Right hindlimb (tissue), 1 donor: Measurements from ENCODE around the gene NINJ1.

Source experiments
- DNase-seq: peaks from one replicate; pipeline ENCODE4 v3.0.0-alpha.2; 2018

The NINJ1 gene

DNA sequence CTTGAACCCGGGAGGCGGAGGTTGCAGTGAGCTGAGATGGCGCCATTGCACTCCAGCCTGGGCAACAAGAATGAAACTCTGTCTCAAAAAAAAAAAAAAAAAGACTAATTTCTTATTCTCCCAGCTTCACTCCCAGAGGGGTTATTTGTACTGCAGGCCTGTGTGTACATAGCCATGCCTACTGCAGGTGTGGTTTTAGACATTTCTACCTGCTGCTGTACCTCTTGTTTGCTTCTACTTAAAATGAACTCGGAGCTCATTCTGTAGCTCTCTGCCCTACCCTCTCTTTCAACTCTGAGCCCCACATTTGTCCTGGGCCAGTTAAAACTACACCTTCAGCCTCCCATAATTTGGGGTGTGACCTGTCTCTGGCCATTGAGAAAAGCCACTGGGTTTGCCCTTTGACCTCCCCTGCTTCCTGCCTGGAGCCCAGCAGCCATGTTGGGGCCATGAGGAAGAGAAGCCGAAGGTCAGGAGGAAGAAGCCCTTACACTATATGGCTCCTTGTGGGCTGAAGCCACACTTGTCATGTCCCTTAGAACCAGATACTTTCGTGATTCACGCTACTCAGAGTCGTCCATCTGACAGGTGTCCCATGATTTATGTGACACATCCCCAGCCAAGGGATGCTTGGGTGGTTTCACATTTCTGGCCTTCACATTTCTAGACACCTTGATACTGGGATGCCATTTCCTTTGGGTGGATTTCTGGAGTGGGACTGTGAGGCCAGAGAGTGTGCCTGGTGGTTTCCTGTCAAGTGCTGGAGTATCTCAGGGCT is 47.4 kb downstream of the NINJ1 start:
- no peak for DNase-seq

DNA sequence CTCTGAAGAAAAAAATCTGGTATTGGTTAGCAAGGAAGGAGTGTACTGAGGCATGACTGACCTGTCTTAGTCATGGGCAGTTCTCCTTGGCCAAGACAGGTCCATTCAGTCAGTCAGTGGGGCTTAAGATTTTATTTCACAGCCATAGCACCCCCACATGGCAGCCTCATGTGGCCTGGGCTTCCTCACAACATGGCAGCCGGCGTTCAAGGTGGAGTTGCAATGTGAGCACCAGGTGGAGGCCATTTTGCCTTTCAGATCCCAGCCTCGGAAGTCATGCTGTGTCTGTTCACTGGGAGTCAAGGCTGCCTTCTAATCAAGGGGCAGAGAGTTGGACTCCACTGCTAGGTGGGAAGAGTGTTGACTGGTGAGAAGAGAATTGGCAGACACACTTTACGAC is 48.4 kb downstream of the NINJ1 start:
- DNase-seq: no peak

DNA sequence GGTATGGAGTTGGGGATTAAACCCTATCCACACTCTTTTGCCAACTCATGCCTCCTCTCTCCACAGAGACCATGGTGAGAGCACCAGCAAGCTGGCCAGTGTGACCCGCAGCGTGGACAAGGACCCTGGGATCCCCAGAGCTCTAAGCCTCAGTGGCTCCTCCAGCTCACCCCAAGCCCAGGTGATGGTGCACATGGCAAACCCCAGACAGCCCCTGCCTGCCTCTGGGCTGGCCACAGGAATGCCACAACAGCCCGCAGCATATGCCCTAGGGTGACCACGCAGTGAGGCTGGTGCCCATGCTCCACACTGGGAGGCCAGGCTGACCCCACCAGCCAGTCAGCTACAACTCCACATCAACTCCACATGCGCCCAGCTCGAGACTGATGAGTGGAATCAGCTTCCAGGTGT is 49.6 kb downstream of the NINJ1 start:
- no peak for DNase-seq

DNA sequence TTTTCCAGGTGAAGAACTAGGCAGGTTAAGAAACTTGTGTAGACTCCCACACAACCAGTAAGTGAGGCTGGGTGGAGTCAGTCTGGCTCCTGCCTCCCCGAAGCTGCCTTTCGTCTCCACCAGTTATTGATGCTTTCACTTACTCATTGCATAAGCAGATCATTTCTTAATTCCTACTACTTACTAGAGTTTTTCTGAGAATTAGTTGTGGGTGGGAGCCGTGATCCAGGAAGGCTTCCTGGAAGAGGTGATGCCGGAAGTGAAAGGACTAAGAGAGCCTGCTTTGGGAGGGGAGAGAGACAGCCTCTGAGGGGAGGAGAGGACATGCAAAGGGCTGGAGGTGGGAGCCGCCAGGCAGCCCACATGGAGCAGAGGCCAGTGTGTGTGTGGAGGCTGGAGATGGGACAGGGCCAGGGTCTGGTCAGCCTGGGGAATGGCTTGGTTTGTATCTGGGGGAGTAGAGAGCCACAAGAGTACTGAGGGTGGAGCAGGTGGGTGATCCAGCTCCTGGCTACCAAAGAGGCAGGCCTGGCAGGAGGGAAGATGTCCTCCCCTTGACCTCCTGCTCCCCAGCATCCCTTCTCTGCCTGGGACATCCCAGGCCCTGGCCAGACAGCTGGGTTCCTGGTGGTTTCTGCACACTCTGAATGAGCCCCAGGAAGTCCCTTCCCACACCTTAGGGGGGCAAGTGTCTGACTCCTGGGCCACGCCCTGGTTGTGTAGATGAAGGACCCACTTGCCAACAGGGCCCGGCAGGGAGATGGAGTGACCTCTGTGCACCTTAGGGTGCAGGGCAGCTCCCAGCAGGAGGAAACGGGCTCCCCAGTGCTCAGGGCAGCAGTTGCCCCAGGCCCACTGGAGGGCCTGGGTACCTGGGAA is 50.2 kb downstream of the NINJ1 start:
- DNase-seq: no peak

DNA sequence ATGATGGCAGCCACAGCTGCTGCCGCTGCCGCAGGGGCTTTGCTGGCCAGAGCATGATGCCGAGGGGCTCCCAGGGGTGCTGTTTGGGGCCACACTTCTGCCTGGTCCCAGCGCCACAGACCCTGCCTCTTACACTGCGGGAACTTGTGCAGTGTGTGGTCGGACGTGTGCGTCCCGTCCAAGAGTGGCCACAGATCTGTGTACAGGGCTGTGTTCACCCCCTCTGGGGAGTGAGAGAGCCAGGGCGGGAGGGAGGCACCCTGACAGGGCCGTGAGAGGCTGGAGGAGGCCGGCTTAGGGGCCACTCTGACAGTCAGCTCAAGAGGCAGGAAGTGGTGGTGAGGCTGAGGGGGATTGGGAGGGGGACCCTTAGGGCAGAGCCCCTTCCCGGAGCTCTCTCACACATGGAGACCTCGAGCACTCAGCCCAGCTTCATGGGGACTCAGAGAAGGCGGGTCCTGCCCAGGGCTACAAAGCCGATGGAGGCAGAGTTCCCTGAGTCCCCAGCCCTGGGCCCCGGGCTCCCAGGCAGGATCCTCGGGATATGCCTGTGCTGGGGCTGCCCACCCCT is 51.1 kb downstream of the NINJ1 start:
- DNase-seq: no peak

DNA sequence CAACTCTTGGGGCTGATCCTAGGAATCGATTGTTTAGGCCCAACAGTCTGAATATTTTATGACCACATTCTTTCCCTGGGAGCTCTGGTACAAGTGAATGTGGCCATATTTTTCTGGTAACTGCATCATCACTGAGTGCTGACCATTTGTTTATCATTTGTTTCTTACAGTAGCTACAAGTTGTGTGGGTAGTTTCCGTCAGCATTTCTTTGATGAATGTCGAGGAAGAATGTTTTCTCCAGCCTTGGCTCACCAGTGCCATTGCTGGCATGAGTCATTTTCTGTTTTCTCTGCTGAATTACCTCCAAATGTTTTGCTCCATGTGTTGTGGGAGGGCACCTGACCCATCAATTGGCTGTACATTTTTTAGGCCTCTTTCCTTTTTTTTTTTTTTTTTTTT is 52.1 kb downstream of the NINJ1 start:
- no peak for DNase-seq

DNA sequence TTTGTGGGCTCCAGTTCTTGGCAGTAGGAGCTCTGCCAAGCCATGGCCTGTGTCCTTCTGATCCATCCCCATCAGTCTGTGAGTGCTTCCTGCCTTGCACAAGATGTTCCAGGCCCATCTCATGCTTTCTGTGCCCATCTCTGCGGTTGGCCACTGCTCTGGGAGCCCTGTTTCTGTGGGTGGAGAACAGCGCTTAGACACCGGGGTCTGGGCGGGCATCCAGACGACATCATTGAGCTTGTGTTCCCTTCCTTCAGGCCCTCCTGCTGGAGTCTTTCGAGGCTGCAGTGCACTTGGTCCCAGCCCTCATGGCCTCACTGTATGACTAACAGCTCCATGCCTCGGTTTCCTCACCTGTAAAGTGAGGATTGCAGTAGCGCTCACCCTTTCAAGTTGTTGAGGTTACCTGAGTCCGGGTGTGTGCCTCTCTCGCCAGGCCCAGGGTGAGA is 52.9 kb downstream of the NINJ1 start:
- no peak for DNase-seq

DNA sequence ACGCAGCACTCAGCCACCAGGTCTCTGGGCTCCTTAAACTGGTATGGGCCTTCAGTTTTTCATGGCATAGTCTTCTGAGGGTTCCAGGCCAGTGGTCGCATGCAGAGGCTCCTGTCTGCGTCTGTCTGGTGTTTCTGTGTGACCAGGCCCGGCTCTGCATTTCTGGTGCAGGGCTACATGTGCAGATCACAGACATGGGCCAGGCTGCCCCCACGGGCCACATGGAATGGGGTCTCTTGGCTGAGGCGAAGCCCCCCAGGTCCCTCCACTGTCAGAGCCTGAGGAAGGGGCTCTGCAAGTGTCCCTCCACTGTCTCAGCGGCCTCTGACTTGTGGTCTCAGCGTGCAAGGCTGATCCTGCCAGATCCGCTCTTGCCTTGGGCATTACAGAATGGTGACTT is 53.6 kb downstream of the NINJ1 start:
- no peak for DNase-seq

DNA sequence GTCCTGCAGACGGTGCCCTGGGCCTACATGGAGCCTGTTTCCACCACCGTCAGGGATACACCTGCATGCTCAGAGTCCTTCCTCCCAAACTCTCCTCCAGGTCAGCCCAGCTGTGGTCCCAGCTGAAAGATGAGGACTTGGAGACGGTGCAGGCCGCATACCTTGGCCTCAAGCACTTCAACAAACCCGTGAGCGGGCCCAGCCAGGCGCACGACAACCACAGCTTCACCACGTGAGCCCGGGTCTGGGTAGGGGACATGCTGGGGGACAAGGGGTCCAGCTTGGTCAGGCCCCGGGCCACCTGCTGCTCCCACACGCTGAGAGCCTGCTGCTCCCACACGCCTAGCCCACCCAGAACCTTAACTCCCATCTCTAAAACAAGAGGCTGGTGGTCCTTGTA is 54.7 kb downstream of the NINJ1 start:
- no peak for DNase-seq

DNA sequence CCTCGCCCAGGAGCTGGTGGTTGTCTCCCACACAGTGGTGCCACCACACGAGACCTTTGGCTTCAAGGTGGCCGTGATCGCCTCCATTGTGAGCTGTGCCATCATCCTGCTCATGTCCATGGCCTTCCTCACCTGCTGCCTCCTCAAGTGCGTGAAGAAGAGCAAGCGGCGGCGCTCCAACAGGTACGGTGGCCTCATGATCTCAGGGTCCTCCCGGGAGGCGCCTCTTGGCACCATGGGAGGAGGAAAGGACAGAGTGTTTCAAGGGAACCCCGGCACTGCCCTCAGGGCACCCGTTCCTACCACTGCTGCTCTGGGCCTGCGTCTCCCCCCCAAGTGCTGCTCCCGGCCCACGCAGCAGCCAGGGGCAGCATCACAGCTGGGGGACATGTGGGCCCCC is 56.2 kb downstream of the NINJ1 start:
- peak; percentile 11 for DNase-seq

DNA sequence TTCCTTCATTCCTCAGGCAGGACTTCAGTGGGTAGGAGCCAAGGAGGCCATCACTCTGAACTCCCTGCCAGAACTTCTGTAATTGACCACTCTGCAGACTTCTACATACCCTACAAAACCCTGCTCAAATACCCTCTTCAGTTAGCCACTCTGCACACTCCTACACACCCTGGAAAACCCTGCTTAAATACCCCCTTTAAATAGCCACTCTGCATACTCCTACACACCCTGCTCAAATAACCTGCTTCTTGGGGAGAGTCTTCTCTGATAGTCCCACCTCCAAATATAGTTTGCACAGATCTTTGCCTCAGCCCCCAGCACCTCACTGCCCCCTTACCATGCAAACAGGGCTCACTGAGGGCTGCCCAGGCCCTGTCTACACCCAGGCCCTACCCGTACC is 56.7 kb downstream of the NINJ1 start:
- no peak for DNase-seq

DNA sequence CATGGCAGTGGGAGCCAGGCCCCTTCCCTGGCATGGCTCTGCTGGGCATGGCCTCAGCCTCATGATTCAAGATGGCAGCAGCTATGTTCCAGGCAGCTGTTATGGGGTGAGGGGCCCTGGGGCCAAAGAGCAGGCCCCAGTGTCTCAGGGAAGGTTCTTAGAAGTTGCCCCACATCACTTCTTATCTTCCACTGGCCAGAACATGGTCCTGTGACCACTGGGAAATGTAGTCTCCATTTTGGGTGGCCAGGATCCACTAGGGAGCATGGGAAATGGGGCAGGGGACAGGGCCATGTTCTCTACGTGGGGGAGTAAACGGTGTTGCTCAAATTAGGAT is 57.3 kb downstream of the NINJ1 start:
- no peak for DNase-seq

DNA sequence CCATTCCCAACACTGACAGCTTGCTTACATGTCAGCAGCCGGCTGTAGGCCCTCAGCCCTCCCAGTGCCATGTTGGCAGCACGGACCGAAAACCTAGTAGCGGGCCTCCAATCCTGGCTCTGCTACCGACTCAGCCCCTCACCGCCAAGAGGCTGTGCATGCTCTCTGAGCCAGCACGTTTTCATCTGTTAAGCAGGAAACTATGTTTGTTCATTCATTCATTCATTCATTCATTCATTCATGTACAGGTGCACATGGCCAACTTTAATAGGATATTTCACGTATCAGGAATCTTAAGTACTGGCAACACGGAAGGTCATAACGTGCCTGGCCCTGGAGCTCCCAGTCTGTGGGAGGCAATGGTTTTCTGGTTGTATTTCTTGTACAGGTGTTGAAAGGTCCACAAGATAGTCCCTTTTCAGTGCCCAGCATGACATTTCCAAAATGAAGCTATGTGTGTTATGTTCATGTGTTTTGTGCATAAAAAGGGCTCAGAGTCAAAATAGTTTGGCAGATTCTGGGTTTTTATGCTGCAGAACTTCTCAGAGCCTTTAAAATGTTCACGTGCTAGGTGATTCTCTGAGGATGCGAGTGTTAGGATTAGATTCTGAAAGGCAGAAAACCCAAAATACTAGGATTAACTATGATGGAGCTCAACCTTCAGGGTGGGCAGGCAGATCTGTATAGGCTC is 57.8 kb downstream of the NINJ1 start:
- peak; percentile 9 for DNase-seq

DNA sequence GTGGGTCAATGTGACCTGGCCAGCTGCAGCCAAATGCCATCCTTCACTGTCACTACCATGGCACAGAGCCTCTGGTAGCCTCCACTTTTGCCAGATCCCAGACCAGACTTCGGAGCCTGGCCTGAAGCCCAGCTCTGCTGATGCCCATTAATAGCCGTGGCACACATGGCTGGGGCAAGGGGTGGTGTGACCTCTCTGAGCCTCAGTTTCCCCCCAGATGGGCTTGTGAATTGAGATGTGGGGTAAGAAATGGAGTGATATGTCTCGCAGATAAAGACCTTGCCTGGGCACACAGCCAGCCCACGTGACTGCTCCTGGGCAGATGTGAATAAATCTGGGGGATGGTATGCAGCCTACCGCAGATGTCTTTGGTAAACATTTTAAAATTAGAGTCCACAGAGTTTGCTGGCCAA is 61.7 kb downstream of the NINJ1 start:
- no peak for DNase-seq
